Fibroblast of lung (primary cell): ENCODE measurements around the gene ABCA13.

Experiments
- EZH2 ChIP-seq: IDR thresholded peaks from 2 replicates; pipeline ENCODE4 v1.5.1; 2012; ENCODE audit warnings: low read length, control low read depth, mild to moderate bottlenecking; ENCODE audit errors: missing control alignments
- TF ChIP-seq, protein P1 (sequence below), 2 donors: IDR thresholded peaks in 1 of 2; conservative IDR thresholded peaks in 1 of 2; 1 replicate in 1 of 2; 2 replicates in 1 of 2; pipeline ENCODE4 v1.5.1; 2011 to 2012; ENCODE audit warnings: low read length in 2 of 2, control low read depth in 1 of 2, inconsistent platforms in 1 of 2, low read depth in 1 of 2, mild to moderate bottlenecking in 1 of 2

DNA sequence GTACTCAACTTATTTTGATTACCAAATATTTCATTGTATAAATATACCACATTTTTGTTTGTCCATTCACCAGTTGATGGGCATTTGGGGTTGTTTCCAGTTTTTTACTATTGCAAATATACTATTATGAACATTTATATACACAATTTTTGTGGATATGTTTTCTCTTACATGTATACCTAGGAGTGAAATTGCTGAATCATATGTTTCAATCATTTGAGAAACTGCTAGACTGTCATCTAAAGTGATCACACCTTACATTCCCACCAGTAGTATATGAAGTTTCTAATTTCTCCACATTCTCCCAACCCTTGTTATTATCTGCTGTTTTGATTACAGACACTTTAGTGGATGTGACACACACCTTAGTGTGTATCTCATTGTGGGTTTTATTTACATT is 257.9 kb downstream of the ABCA13 start:
- TF ChIP-seq, protein P1, sequence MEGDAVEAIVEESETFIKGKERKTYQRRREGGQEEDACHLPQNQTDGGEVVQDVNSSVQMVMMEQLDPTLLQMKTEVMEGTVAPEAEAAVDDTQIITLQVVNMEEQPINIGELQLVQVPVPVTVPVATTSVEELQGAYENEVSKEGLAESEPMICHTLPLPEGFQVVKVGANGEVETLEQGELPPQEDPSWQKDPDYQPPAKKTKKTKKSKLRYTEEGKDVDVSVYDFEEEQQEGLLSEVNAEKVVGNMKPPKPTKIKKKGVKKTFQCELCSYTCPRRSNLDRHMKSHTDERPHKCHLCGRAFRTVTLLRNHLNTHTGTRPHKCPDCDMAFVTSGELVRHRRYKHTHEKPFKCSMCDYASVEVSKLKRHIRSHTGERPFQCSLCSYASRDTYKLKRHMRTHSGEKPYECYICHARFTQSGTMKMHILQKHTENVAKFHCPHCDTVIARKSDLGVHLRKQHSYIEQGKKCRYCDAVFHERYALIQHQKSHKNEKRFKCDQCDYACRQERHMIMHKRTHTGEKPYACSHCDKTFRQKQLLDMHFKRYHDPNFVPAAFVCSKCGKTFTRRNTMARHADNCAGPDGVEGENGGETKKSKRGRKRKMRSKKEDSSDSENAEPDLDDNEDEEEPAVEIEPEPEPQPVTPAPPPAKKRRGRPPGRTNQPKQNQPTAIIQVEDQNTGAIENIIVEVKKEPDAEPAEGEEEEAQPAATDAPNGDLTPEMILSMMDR (conservative IDR thresholded peaks at IDR 0.05 in 1 of 2, IDR thresholded peaks at IDR 0.05 in 1 of 2; ENCODE audit: low read depth in 1 of 2, low read length in 2 of 2), result no peak
- no peak for TF ChIP-seq EZH2
